ENCODE results near the gene CCDC93.
"Not testable (repeated sequence)": the region's sequence is repeated elsewhere in the genome, so short reads cannot be mapped to it uniquely, and the experiment has no call there.

The CCDC93 gene

DNA sequence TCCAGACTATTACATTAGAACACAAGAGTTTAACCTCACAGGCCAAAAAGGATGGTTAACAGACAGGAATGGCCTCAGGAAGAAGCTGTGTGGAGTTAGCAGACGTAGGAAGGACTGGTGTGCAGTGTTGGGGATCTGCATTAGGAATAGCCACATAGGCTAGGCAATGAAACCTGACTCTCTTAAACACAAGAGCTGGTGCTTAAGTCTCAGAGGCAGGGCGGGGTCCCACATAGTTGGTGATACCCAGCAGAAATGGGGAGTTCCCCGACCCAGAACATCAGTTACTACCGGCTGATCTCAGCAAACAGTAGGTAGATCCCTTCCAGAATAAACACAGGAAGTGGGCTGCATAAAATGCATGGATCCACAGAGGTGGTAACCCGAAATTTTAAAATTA lies 64.1 kb downstream of the CCDC93 start:
- no peak for DNase-seq

GRCh38 chr2:117948615-117949014 lies 65.3 kb downstream of the CCDC93 start:
- DNase-seq: no peak

DNA sequence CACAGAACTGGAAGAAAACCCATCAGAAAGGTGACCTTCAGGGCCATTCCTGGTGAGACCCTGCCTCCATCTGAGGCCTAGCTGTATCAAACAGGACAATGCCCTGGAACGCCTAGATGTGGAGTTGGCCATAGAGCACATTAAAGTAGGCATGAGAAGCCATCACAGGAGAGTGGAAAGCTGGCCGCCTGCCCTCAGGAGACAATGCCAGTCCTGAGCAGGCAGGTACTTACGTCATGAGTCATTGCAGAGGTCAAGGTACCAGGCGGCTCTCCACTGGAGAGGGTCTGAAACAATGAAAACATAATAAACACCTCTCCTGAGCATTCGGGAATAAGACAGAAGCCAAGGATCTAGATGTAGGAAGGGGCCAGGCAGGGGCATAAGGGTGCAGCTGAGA lies 68.6 kb downstream of the CCDC93 start:
- no peak for DNase-seq

- no peak for DNase-seq
These were observed 69.1 kb downstream of the CCDC93 start for GRCh38 chr2:117944816-117945215.

DNA sequence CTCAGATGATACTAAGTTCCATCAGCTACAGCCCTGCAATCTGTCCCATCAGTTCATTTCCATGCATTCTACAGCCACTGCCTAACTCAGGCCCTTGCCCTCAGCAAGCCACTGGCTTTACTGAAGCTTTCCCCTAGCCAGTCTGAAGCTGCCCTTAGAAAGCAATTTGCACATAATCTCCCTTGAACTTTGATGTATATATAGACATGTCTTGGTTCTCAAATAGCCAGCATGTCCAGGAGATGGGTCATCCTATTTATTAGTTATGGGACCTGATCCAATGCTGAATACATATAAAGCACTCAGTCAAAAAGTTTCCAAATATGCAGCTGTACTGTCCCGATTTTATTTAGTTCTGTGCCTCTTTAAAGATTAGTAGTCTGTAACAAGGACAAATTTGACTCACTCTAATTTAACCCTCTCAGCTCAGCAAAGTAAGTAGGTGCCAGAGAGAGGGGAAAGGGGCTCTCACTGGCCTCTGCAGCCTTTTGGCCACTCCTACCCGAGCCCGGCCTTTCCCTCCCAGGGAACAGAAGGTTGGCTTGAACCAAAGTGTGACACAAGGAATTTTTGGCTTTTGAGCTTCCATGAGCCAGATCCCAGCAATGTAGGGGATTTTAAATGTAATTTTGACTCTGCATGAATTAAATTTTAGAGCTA lies 70.7 kb downstream of the CCDC93 start:
- no peak for DNase-seq

GRCh38 chr2:117942551-117942950 lies 71.3 kb downstream of the CCDC93 start:
- DNase-seq: no peak

- DNase-seq: no peak
These were observed 72.2 kb downstream of the CCDC93 start for GRCh38 chr2:117941693-117942092.

GRCh38 chr2:117940436-117940835 lies 73.4 kb downstream of the CCDC93 start:
- no peak for DNase-seq

- DNase-seq: no peak
These were observed 75.3 kb downstream of the CCDC93 start for GRCh38 chr2:117938611-117939010.

DNA sequence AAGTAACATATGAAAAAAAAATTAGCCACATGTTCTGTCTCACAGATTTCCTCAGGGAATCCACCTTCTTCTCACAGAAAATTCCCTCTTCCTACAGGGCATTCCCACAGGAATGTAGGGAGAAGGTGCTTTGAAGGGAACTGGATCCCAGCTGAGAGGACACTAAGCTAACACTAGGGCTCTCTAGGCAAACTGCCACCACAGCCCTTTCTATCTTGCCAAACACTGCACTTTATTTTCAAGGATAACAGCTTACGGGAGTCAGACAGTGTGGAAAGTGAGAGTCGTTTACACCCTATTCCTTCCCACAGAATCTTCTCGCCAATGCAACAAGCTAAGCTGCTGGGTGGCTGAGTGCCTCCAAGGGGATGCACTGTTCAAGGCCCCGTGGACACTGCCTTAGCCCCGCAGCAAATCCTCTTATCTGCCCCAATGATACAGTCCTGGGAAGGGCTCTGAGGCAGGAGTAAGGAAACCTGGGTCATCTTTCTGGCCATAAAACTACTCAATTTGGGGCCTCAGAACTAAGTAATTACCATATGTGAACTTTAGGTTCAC lies 76.9 kb downstream of the CCDC93 start:
- no peak for DNase-seq

DNA sequence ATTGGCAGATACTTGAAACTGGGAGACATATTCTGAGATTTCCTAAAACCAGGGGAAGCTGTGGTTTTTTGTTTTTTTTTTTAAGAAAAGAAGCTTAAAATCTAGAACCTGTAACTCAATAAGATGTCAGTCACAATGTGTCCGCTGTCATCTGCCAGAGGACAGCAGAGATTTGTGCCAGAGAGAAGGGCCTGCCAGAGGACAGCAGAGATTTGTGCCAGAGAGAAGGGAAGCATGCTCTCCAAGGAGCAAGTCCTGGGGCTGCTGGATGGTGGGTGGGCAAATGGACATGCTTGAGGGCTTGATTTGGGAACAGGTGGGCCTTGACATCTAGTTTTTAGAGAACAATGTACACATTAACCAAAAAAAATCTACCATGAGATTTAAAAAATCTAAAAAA lies 77.9 kb downstream of the CCDC93 start:
- no peak for DNase-seq

GRCh38 chr2:117935456-117935855 lies 78.4 kb downstream of the CCDC93 start:
- DNase-seq: no peak

DNA sequence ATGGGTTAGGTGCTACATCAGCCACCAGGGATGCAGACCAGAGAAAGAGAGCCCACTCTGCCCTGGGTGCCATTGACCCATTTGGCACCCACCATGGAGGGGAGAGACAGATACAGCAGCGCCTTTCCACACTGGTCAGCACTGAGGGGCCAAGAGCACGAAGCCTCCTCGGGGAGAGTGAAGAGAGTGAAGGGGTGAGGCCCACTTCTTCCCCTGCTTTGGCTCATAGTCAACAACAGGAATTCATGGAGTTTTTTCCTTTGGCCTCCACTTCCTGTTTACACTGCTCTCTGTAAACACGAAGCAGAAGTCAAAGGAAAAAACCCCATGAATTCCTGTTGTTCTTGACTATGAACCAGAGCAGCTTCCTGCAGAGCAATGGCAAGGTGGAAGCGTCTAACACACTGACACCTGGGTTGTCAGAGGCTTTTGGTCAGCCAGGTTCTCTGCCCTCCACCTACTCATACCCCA lies 80.0 kb downstream of the CCDC93 start:
- no peak for DNase-seq

DNA sequence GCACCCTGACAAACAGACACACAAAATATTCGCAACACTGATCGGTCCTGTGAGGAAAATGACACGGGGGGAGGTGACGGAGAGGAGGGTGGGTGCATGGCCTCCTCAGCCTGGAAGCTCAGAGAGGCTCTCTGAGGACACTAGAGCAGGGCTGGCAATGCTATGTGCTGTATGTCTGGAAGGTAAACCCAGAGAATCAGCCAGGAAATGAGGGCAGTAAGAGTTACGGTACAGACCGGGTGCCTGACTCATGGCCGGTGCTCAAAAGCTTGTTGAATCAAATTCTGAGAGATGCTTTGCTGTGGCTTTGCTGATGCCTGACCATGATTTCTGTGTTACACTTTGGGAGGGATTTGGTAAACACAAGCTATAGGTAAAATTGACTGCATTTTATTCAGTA lies 81.9 kb downstream of the CCDC93 start:
- DNase-seq: no peak

GRCh38 chr2:117931266-117931665 lies 82.6 kb downstream of the CCDC93 start:
- DNase-seq: no peak

DNA sequence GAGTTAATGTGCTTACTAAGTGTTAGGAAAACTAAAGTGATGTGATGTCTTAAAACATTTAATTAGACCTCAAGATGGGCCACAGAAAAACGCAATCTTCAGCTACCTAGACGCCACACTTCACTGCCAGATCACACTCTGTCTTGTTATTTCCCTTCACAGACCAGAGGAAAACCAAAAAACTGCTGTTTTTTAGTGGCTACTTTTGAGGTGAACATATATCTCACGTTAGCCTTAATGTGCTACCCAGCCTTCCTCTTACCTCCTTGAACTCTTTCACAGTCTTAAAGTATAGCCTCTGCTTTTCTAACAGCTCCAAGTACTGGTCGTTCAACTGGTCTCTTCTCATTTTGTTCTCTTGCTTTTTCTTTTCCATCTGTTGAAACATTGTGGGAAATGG lies 83.1 kb downstream of the CCDC93 start:
- no peak for DNase-seq

DNA sequence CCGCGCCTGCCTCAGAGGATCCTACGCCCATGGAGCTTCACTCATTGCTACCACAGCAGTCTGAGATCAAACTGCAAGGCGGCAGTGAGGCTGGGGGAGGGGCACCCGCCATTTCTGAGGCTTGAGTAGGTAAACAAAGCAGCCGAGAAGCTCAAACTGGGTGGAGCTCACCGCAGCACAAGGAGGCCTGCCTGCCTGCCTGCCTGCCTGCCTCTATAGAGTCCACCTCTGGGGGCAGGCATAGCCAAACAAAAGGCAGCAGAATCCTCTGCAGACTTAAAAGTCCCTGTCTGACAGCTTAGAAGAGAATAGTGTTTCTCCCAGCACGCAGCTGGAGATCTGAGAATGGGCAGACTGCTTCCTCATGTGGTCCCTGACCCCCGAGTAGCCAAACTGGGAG lies 90.4 kb downstream of the CCDC93 start:
- DNase-seq: not testable (repeated sequence)

DNA sequence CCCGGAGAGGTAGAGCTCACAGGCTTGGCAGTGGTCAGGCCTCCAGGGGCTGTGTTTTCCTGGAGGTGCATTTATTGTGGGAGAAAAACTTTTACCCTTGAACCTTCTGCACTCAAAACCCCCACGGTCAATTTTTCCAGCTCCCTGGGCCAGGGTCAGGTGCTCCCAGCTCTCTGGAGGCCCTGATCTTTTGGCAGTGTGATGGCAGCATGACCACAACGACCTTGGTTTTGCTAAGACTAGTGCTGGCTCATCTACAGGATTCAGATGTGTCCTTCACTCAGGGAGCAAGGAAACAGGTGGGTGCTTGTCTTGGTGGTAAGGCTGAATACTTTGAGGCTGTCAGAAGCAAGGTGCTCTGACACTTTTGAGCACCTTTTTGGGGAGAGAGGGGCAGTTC lies 92.3 kb downstream of the CCDC93 start:
- DNase-seq: no peak

DNA sequence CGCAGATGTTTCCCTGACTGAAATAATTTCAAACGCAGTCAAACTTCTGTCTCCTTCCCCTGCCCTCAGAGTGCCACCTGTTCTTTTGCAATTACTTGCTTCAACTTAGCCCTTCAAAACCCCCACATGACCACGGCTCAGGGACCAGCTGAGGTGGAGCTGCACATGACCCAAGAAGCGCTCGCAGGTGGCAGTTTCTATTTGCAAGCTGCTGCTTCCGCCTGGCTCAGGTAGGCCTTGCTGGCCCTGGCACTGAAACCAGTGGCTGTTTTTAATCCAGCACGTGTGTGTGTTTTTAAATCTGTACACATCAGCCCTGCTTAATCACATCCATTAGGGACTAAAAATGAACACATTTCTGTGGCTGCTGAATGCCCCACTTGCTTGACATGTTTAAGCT lies 95.3 kb downstream of the CCDC93 start:
- DNase-seq: no peak

DNA sequence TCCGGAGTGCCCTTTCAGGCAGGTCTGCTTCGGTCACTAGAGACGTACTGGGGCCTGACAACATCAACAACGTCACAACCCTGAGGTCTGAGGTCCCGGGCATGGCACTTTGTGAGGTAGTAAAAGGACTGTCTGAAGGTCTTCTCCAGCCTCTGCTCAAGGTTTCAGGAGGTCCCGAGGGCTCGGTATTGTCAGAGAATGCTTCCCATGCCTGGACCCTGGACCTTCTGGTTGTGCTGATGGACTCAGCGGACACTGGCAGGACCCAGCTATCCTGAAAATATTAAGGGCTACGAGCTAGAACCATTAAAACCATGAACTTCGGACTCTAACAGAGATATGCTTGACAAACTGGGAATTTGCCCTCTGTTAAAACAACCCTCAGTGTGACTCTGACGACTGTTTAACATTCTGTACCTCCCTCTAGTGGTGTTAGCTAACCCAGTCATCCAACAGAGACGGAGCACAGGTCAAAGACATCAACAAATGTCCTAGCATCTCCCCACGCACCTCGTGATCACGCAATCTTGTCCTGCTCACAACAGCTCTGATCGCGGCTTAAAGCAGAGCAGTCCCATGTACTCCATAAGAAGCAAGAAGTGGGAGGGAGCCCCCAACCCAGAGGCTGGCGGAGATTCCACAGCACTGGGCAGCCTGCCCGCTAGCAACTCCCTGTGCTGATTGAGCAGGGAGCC lies 96.5 kb downstream of the CCDC93 start:
- DNase-seq: no peak

DNA sequence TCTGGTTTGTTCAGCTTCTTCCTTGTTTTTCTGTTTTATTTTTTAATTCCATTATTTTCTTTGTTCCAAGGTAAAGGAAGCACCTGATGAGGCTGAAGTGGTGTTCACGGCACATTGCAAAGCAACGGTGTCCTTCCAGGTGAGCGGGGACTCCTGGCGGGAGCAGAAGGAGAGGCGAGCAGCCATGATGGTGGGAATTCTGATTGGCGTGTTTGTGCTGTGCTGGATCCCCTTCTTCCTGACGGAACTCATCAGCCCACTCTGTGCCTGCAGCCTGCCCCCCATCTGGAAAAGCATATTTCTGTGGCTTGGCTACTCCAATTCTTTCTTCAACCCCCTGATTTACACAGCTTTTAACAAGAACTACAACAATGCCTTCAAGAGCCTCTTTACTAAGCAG lies 110.9 kb downstream of the CCDC93 start:
- DNase-seq: no peak

DNA sequence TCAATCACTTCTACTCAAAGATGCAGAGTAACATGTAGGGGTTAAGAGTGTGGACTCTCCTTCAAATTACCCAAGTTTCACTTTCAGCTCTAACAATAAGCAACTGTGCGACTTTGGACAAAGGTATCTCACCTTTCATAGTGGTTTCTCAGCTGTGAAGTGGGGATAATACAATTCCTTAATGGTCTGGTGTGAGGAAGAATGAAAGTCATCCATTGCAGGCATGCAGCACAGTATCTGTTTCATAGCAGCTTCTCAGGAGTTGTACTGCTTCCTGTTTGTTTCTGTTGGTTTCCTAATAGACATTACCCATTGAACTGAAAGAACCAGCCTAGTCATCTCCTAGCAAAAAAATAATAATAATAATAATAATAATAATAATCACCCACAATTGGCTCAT lies 125.0 kb downstream of the CCDC93 start:
- no peak for DNase-seq

DNA sequence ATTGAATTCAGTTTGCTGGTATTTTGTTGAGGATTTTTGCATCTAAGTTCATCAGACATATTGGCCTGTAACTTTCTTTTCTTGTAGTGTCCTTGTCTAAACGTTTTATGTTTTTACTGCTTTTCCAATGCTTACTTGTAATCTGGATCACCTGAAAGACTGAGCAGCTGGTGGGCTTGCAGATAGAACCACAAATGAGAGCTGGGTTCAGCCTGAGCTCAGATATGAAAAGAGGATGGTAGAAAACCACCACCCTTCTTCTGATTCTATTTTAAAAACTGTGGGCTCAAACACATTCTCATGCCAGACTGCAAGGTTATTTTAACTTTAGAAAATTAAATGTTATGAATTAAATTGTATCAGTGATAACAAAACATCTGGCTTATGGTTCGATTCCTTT lies 128.6 kb downstream of the CCDC93 start:
- no peak for DNase-seq

GRCh38 chr2:117879003-117879402 lies 134.9 kb downstream of the CCDC93 start:
- no peak for DNase-seq

GRCh38 chr2:117875786-117876185 lies 138.1 kb downstream of the CCDC93 start:
- DNase-seq: no peak
